ENCODE results near the gene ONECUT1.

The ONECUT1 gene

GRCh38 chr15:52731732-52732470, 58.2 kb downstream of the ONECUT1 start:
- no peak for DNase-seq (ENCODE audit: low spot score)

DNA sequence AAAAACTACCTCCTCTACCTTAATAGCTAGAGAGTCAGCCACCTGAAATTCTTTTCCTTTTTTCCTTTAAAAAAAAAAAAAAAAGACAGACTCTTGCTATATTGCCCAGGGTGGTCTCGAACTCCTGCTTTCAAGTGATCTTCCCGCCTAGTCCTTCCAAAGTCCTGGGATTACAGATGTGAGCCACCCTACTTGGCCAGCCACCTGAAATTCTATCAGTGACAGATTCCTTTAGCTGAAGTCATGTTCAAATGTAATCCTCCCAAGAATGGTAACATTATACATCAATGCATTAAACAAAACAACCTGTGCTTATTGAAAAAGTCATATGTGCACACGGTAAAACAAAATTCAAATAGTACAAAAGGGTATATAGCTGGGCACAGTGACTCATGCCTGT, 59.1 kb downstream of the ONECUT1 start:
- DNase-seq (ENCODE audit: low spot score), result no peak

DNA sequence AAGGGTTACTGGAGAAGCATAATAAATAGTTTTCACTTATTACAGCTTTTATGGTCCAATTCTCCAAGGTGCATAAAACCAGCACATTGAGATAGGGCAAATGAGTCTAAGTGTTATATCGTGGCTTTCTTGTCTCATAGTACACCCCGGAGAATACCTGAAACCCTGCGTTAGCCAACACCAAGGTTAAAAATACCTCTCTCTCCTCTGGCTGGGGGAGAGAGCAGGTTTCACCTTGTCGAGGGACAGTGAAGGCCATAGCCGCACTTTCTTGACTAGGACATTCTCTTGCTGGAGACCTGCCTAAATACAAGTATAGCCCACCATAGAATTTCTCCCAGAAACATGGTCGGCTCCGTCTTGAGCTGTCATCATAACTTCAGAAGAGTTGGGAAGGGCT, 59.5 kb downstream of the ONECUT1 start:
- DNase-seq (ENCODE audit: low spot score), result no peak

GRCh38 chr15:52730173-52730572, 60.0 kb downstream of the ONECUT1 start:
- DNase-seq (ENCODE audit: low spot score), result no peak

DNA sequence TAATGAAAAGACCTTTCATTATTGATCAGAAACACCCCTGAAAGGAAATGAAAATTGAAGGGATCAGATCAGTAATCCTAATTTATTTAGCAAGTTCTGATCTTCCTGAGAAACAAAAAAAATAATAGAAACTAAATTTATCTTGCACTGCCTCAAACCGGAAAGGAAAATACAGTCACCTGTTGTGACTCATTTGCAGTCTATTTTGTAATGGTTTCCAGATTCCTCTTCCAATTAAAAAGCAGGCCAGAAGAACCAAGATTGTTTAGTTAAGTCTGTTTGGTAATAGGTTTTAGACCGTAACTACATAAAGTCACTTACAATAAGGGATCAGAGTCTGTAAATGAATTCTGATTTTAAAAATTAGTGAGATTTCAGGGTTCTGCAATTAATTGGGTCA, 61.2 kb downstream of the ONECUT1 start:
- no peak for DNase-seq (ENCODE audit: low spot score)

DNA sequence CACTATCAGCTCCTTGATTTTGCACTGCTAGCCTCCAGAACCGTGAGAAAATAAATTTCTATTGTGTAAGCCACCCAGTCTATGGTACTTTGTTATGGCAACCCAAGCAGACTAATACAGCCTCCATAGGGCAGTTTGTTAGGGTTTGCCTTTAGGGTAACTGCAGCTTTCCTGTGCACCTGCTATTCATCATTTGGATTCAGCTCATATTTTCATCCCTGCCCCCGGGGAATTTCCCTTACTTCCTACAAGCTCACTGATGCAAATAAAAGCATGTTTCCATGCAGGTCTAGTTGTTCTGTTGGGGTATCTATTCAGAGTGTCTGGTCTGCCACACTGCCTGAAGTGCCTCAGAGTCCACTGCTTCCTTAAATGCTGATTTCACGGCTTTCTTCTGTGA, 62.3 kb downstream of the ONECUT1 start:
- no peak for DNase-seq (ENCODE audit: low spot score)

GRCh38 chr15:52726195-52726594, 63.9 kb downstream of the ONECUT1 start:
- DNase-seq (ENCODE audit: low spot score), result no peak

DNA sequence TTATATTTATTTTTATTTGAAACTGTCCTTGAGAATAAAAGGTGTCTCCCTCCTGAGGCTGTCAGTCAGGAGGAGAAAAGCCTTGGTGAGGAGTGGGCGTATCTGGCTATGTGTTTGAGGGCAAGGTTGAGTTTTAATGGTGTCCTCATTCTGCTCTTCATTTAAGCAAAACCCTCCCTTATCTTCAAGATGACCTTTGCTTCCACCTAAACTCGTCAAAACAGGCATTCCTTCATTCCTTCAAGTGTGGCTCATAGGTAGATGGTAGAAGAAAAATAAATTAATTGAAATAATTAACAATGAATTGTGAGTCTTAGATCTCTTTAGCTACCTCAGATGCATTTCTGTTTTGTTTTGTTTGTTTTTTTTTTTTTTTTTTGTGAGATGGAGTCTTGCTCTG, 71.6 kb downstream of the ONECUT1 start:
- no peak for DNase-seq (ENCODE audit: low spot score)

DNA sequence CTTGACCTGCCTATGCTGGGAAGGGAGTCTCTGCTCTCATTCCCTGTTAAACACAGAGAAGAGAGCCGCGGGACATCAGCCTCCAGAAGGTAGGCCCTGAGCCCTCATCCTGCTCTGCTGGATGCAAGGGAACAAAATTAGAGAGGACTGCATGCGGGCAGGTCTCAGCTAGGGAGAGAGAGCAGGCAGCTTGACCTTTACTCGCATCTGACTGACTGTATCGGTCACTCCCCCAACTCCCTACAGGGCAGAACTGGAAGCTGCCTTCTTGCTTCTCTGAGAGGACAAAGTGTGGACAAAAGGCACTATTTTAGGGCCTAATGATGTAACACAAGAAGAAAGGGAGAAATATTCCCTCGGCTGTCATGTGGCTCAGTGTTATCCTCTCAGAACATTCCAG, 72.2 kb downstream of the ONECUT1 start:
- DNase-seq (ENCODE audit: low spot score), result no peak

DNA sequence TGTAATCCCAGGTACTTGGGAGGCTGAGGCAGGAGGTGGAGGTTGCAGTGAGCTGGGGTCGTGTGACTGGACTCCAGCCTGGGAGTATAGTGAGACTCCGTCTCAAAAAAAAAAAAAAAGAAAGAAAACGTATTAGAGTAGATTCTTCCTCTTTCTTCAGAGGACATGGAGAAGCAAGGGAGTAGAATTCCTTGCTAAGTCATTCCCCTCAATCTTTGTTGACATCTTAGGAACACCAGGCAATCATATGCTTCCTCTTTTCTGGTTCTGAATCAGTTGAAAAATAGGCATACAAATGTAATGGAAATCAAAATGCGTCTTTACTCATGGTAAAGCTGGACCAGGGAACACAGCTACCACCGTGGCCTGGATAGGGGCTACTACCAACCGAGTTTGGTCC, 72.7 kb downstream of the ONECUT1 start:
- DNase-seq (ENCODE audit: low spot score), result no peak

- no peak for DNase-seq (ENCODE audit: low spot score)
Measured at GRCh38 chr15:52716536-52716935, 73.6 kb downstream of the ONECUT1 start.

GRCh38 chr15:52715411-52715810, 74.7 kb downstream of the ONECUT1 start:
- no peak for DNase-seq (ENCODE audit: low spot score)

- no peak for DNase-seq (ENCODE audit: low spot score)
Measured at GRCh38 chr15:52714968-52715367, 75.2 kb downstream of the ONECUT1 start.

GRCh38 chr15:52710708-52711389, 79.3 kb downstream of the ONECUT1 start:
- DNase-seq (ENCODE audit: low spot score), result no peak

DNA sequence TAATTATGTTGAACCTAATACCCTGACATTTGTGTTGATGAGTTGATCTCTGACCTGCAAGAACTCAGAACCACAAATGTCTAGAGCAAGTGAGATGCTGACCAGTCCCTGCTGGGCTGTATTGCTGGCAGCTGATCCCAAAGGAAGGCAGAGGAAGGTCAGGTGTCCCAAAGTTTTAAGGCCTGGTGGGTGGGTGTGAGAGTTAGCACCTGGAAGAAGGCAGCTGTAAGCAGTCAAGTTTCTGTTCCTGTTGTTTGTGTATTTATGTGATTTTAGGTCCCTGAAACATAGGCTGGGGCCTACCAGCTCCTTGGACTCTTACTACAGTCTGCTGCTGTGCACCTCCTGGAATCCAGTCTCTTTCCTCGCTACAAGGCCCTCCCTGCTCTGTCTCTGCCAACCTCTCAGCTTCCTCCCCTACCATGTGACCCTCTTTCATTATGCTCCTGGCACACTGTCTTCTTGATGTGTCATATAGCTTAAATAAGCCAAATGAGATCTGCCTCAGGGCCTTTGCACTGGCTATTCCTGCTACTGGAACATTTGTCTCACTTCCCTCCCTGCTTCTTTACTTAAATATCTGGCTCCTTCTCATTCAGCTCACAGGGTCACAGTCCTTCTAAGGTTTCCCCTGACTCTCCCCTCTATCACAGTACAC, 80.0 kb downstream of the ONECUT1 start:
- no peak for DNase-seq (ENCODE audit: low spot score)

DNA sequence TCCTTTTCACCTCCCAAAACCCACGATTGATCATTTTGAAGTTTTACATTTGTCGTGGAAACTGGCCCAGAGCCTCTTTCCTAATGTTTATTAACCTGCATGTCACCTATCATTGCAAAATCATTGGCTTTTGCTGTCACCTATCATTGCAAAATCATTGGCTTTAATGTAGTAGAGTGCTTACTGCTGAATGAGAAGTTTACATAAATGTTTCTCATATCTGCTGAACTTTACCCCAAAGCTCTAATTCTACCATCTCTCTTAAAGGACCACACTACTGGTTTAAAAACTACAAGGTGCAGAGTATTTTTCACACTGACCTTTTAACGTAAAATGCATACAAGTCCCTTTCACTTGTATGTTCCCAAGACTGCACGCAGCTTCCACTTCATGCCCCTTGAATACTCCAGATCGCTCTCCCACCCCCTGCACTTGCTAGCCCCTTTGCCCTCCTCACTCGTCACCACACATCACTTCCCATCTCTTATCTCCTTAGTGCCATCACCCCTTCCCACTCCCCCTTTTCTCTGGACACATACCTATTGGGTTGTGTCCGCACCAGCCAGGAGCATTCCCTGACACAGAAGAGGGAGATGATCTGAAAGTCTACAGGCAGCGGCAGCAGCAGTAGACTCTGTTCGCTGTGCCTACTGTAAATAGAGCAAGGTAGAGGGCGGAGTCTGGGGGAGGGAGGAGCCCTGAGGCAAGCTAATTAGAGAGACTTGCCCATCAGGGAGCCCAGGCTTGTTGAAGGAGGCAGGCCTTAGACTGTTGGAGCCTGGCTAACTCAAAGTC, 80.8 kb downstream of the ONECUT1 start:
- DNase-seq (ENCODE audit: low spot score), result no peak

Data from pons (tissue), 1 donor.